Fibroblast of skin of left biceps (primary cell): ENCODE results near the gene RFC3.

Source experiments
- DNase-seq, 2 experiments: peaks; one replicate each; pipeline ENCODE4 v3.0.0-alpha.2; 2013; ENCODE audit warnings: low read depth in 2 of 2

Gene RFC3

DNA sequence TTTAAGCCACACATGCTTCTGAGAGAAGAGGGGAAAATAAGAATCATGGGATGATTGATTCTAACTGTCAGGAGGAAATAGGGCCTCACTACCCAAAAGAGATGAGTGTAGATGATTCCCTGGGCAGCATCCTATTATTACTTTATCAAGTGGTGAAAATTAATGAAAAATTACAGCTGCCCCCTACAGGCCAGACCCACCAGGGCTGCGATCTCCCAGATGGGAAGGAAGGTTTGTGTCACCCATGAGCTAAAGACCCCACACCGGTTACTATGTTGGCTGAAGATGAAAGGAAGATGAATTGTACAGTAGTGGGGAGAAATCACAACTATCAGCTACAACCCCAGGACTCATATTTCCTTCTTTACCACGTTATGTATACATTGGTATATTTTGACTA lies 49.5 kb downstream of the RFC3 start:
- DNase-seq: no peak

DNA sequence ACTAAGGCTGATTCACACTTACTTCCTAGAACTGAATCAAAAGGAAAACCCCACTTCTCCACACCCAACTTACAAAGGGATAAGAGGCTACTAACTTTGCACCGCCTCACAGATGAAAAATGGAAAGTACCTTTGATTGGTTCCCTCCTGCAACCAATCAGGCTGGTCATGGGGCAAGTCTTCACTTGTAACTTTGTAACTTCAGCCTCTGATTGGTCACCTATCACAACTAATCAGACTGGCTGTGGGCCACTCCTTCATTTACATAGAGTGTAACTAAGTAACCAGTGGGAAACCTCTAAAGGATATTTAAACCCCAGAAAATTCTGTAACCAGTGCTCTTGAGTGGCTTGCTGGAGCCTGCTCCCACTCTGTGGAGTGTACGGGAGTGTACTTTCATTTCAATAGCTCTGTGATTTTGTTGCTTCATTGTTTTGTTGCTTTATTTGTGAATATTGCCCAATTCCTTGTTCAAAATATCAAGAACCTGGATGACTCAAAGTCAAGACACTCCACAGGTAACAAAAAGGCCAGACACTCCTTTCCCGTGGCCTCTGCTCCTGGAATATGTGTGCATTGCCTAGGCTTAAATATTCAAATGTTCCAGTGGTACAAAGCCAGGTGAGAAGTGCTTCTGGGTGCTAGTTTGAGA lies 50.5 kb downstream of the RFC3 start:
- no peak for DNase-seq

- DNase-seq: no peak
These were observed 51.1 kb downstream of the RFC3 start for GRCh38 chr13:33869005-33869404.

DNA sequence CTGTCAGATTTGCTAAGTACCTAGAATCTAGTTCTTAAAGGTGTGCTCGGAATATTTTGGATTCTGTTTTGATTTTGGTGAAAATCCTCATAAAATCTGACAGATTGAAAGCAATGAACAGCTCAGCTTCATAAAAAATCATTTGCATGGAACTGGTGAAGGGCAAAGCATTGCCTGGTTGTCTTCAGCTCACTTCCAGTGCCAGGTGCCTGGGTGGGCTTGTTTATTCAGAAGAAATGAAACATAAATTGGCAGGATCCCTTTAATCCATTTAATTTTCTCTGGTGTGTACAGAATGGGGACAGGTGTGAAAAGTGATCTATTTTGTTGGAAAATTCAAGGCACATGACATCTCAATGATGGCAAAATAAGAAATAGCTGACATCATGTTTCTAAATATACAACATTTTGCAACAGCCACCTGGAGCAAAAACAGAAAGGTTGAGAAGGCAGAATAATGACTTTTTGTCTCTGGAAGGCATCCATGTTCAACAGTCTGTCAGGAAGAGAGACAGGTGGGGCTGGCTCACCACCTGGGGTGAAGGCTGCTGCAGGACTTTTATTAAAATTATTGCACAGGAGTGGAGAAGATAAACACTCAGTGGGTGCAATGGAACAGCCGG lies 52.2 kb downstream of the RFC3 start:
- DNase-seq: no peak

DNA sequence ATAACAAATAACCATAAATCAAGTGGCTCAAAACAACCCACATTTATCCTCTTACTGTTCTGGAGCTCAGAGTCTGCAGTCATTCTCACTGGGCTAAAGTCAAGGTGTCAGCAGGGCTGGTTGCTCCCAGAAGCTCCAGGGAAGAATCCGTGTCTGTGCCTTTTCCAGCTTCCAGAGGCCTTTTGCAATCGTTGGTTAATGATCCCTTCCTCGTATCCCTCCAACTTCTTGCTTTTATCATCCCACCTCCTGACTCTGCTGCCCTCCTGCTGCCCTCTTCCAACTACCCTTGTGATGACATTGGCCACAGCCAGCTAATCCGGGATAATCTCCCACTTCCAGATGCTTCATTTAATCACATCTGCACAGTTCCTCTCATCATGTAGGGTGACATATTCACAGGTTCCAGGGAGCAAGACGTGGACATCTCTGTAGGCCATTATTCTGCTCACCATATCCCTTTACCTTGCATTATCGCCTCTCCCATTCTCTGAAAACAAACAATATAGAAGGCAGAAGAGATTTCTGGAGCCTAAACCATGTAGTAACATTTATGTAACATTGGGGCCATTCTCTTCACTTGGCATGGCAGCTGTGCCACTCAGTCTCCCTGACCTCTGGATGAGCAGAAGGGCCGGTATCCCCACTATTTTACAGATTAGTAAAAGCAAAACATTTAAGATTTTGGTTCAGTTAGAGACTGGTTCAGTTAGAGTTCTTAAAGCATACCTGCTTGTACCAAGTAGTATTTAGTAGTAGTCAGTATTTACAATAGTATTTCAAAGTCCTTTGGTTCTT lies 53.5 kb downstream of the RFC3 start:
- DNase-seq: no peak

DNA sequence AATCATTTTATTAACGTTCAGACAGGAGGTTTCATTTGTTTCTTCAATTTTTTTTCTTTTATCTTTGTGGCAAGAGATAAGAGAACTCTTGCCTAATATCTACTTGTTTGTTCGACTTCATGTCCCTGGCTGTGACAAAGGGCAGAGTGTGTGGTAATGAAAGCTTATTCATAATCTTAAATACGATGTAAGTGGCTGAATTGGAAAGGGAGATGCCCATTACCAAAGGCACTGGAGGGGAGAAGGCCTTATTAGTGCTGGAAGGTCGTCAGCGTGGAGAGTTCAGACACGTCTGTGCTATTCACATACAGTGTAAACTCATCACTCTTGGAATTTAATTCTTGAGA lies 54.0 kb downstream of the RFC3 start:
- DNase-seq: no peak

- DNase-seq: no peak
These were observed 55.4 kb downstream of the RFC3 start for GRCh38 chr13:33873251-33873908.

- no peak for DNase-seq
These were observed 56.9 kb downstream of the RFC3 start for GRCh38 chr13:33874871-33875270.

GRCh38 chr13:33875618-33876401 lies 57.9 kb downstream of the RFC3 start:
- no peak for DNase-seq

GRCh38 chr13:33876716-33877394 lies 58.9 kb downstream of the RFC3 start:
- no peak for DNase-seq

- no peak for DNase-seq
These were observed 61.2 kb downstream of the RFC3 start for GRCh38 chr13:33879118-33879517.

DNA sequence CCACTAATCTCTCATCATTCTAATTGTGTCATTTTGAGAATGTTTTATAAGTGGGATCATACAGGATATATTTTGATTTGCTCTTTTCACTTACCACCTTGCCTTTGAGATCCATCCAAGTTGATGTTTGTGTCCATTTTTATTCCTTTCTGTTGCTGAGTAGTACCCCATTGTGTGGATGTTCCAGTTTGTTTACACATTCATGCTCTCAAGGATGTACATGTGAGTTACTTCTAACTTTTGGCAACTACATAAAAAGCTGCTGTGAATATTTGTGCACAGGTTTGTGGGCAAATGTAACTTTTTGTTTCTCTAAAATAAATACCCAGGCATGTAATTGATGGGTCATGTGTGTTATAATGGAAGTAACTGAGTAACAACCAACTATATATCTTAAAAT lies 64.9 kb downstream of the RFC3 start:
- no peak for DNase-seq

GRCh38 chr13:33884531-33885220 lies 66.7 kb downstream of the RFC3 start:
- DNase-seq: no peak
